GM23248 (cell line): ENCODE data around the gene PPM1H. TPM values are rescaled to one million over a fixed set of nuclear protein-coding genes. Genes with fewer than 3 reads are reported as not detected.
"Not testable (repeated sequence)": the region's sequence is repeated elsewhere in the genome, so short reads cannot be mapped to it uniquely, and the experiment has no call there.

Experiments used
- DNase-seq: peaks from one replicate; pipeline ENCODE4 v3.0.0-alpha.2; 2015
- H2AFZ ChIP-seq: fragments of 200-600 bp; sonication (generic); 2 replicates; pipeline ENCODE4 v1.6.1; 2016; ENCODE audit warnings: antibody characterized with exemption
- H3F3A ChIP-seq: fragments of 200-600 bp; sonication (generic); 2 replicates; pipeline ENCODE4 v1.6.1; 2016; ENCODE audit warnings: mild to moderate bottlenecking, antibody characterized with exemption, mixed run types; ENCODE audit not compliant: insufficient read depth
- H3K27ac ChIP-seq: fragments of 200-600 bp; sonication (generic); 2 replicates; pipeline ENCODE4 v1.5.1; 2016; ENCODE audit warnings: mild to moderate bottlenecking
- H3K27me3 ChIP-seq: fragments of 200-600 bp; sonication (generic); replicated peaks from 2 replicates; pipeline ENCODE4 v1.6.1; 2016; ENCODE audit warnings: mild to moderate bottlenecking; ENCODE audit not compliant: insufficient read depth
- H3K36me3 ChIP-seq: fragments of 200-600 bp; sonication (generic); 2 replicates; pipeline ENCODE4 v1.6.1; 2016; ENCODE audit warnings: low read depth, mild to moderate bottlenecking
- H3K4me1 ChIP-seq: fragments of 200-600 bp; sonication (generic); 2 replicates; pipeline ENCODE4 v1.6.1; 2016; ENCODE audit warnings: mild to moderate bottlenecking; ENCODE audit not compliant: insufficient read depth
- H3K4me2 ChIP-seq: fragments of 200-600 bp; sonication (generic); one replicate; pipeline ENCODE4 v1.6.1; 2016; ENCODE audit warnings: mild to moderate bottlenecking; ENCODE audit not compliant: unreplicated experiment
- H3K4me3 ChIP-seq: fragments of 200-600 bp; sonication (generic); 2 replicates; pipeline ENCODE4 v1.5.1; 2016; ENCODE audit warnings: mild to moderate bottlenecking
- H3K79me2 ChIP-seq: fragments of 200-600 bp; sonication (generic); 2 replicates; pipeline ENCODE4 v1.6.1; 2016; ENCODE audit warnings: mild to moderate bottlenecking; ENCODE audit not compliant: insufficient read depth
- H3K9ac ChIP-seq: fragments of 200-600 bp; sonication (generic); 2 replicates; pipeline ENCODE4 v1.6.1; 2016; ENCODE audit warnings: mild to moderate bottlenecking
- H3K9me2 ChIP-seq: fragments of 200-600 bp; sonication (generic); 2 replicates; pipeline ENCODE4 v1.6.1; 2016; ENCODE audit warnings: mixed run types, mild to moderate bottlenecking, moderate library complexity; ENCODE audit not compliant: insufficient read depth
- H3K9me3 ChIP-seq: fragments of 200-600 bp; sonication (generic); one replicate; pipeline ENCODE4 v1.6.1; 2017; ENCODE audit warnings: low read depth
- H4K20me1 ChIP-seq: fragments of 200-600 bp; sonication (generic); 2 replicates; pipeline ENCODE4 v1.6.0; 2016; ENCODE audit not compliant: insufficient read depth
- EZH2 ChIP-seq: fragments of 200-600 bp; sonication (generic); IDR thresholded peaks from 2 replicates; pipeline ENCODE4 v1.6.1; 2018; ENCODE audit warnings: antibody characterized with exemption, mild to moderate bottlenecking; ENCODE audit not compliant: insufficient read depth, poor library complexity, severe bottlenecking
- EZH2phosphoT487 ChIP-seq: fragments of 200-600 bp; sonication (generic); IDR thresholded peaks from 2 replicates; pipeline ENCODE4 v1.6.1; 2018; ENCODE audit warnings: antibody characterized with exemption, moderate library complexity, mild to moderate bottlenecking, low read depth; ENCODE audit not compliant: insufficient read depth
- WGBS, 2 experiments: methylation state at CpG; one replicate each; pipeline ENCODE4 v1.1.6; 2015 to 2017; ENCODE audit warnings: low lambda C conversion rate in 2 of 2, low coverage in 1 of 2; ENCODE audit errors: missing lambda C conversion rate in 2 of 2; 5-methylcytosine and 5-hydroxymethylcytosine counted together
- in situ Hi-C: fragments of 300-500 bp; cut with MboI; formaldehyde crosslinking; loops from 2 replicates; pipeline ENCODE4 v1.15.0; 2020
- polyA plus RNA-seq: library from polyadenylated mRNA; unstranded; fragments of >200 nt; fragmentation: Nextera tagmentation; extraction: Ambion mirVana; gene quantifications from 2 replicates; pipeline ENCODE4 v1.2.1, GENCODE V29; 2016
- total RNA-seq: library from RNA; depleted of rRNA; stranded (reverse); fragments of >200 nt; shearing (Covaris generic); gene quantifications from 2 replicates; pipeline ENCODE4 v1.2.3, GENCODE V29; 2014

Gene PPM1H
- total and polyA plus RNA-seq, 2 experiments from 2014 or later = 0.13 to 1.2 TPM

DNA sequence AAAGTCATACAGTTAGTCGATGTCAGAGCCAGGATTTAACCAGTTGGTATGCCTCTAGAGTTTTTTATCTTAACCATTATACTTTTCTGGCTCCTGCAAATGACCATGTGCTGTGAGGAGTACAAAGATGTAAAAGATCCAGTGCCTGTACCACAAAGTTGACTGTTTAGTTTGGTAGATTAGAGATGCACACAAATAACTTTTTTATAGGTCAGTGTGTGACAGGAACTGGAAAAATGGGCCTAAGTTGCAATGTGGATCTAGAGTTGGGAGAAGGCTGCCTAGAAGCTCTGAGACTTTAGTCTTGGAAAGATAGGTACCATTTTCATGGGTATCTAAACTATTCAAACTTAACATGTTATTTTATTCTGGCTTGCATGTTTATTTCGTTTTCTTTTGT, 32.8 kb upstream of the PPM1H start:
- H2AFZ ChIP-seq = no peak overlapping the region
- no peak overlapping the region for H3K9ac ChIP-seq
- H3K9me2 ChIP-seq = no peaks in the 10 kb centered on the region
- 6 to 14% methylated on average over 2 of the region's 2 CpGs for WGBS, 2 experiments
- in situ Hi-C loops = no loop called here
- peaks cover 6% of the 10 kb centered on the region; the same call in 1 of the 2 replicates for H3K27me3 ChIP-seq
- no peaks in the 10 kb centered on the region for H4K20me1 ChIP-seq
- no peaks in the 10 kb centered on the region for H3K9me3 ChIP-seq
- no peaks in the 10 kb centered on the region for H3F3A ChIP-seq
- no peaks in the 10 kb centered on the region for H3K79me2 ChIP-seq
- no peak overlapping the region for H3K27ac ChIP-seq
- no peak for TF ChIP-seq EZH2
- no peak for TF ChIP-seq EZH2phosphoT487
- no peaks in the 10 kb centered on the region for H3K36me3 ChIP-seq
- no peak for DNase-seq
- H3K4me2 ChIP-seq = no peak overlapping the region
- H3K4me3 ChIP-seq = no peak overlapping the region
- H3K4me1 ChIP-seq = no peaks in the 10 kb centered on the region

DNA sequence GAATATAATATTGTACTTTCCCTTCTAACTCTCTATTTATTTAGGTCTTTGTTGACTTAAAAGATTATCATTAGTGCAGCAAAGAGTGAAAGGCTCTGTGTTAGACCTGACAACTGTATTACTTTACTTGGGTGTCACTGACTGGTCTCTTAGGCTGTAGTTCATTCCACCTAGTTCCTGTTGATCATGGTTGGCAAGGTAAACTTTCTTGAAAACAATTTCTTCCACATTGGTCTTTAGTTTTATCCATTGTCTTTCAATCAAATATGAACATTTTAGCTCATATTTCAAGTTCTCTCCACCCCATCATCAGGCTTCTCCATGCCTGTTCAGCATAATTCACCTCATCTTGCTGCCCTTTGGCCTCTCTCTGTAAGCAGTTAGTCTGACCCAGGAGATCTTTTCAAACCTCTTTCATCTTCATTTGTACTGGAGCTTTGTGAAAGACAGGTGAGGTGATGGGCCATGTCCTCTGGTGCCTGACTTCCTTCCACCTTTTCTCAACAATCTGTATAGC, 32.1 kb upstream of the PPM1H start:
- no peaks in the 10 kb centered on the region for H3K4me1 ChIP-seq
- H3K79me2 ChIP-seq = no peaks in the 10 kb centered on the region
- TF ChIP-seq EZH2phosphoT487 = no peak
- no peak for TF ChIP-seq EZH2
- H2AFZ ChIP-seq = no peak overlapping the region
- H3K4me3 ChIP-seq = no peak overlapping the region
- no peaks in the 10 kb centered on the region for H4K20me1 ChIP-seq
- no peak overlapping the region for H3K9ac ChIP-seq
- H3K4me2 ChIP-seq = no peak overlapping the region
- H3F3A ChIP-seq = no peaks in the 10 kb centered on the region
- in situ Hi-C loops = no loop called here
- peaks cover 6% of the 10 kb centered on the region; the same call in 1 of the 2 replicates for H3K27me3 ChIP-seq
- no peaks in the 10 kb centered on the region for H3K9me2 ChIP-seq
- H3K36me3 ChIP-seq = no peaks in the 10 kb centered on the region
- no peaks in the 10 kb centered on the region for H3K9me3 ChIP-seq
- no peak overlapping the region for H3K27ac ChIP-seq
- DNase-seq = no peak

DNA sequence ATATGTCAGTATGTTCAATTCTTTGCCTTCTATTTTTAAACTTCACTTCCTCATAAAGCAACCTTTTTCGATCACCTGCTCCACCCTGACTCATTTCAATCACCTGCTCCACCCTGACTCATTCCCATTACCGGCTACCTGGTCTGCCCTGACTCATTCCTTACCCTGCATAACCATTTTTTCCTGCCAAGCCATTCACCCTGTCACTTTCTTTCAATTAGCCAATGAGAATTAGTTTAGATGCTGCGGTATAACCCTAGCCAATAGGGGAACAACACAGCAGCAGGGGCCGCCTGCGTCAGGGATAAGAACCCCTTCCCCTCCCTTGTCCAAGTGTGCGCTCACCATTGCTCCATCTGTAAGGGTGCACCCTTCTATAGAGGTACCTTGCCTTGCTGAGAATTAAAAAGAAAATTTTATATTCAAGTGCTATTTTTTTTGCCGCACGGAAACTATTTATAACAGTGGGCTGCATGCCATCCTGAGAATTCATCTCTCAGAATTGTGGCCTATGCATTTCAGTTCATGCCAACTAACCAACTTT, 31.6 kb upstream of the PPM1H start:
- DNase-seq, H3K27me3 ChIP-seq, H3K36me3 ChIP-seq, H4K20me1 ChIP-seq, H3F3A ChIP-seq, H3K9me3 ChIP-seq, H3K9me2 ChIP-seq, H3K4me1 ChIP-seq, in situ Hi-C loops, H3K79me2 ChIP-seq, H3K4me3 ChIP-seq, H3K9ac ChIP-seq, H2AFZ ChIP-seq, H3K27ac ChIP-seq, H3K4me2 ChIP-seq: not testable (repeated sequence)
- WGBS, 2 experiments = 76 to 80% methylated on average over 8 of the region's 8 CpGs

DNA sequence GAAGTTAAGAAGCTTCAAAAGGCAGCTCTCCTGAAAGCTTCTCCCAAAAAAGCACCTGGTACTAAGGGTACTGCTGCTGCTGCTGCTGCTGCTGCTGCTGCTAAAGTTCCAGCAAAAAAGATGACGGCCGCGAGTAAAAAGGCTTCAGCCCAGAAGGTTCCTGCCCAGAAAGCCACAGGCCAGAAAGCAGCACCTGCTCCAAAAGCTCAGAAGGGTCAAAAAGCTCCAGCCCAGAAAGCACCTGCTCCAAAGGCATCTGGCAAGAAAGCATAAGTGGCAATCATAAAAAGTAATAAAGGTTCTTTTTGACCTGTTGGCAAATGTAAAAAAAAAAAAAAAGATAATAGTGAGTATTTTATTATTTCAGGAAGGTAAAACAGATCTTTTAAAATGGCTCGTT, 30.8 kb upstream of the PPM1H start:
- H3K79me2 ChIP-seq, H3K4me2 ChIP-seq, H3K36me3 ChIP-seq, H3F3A ChIP-seq, H3K9me2 ChIP-seq, H4K20me1 ChIP-seq, H3K27me3 ChIP-seq, H3K9ac ChIP-seq, in situ Hi-C loops, H3K4me1 ChIP-seq, DNase-seq, H3K9me3 ChIP-seq, H3K27ac ChIP-seq, H2AFZ ChIP-seq, H3K4me3 ChIP-seq: not testable (repeated sequence)
- WGBS, 2 experiments = 54 to 56% methylated on average over 4 of the region's 4 CpGs

DNA sequence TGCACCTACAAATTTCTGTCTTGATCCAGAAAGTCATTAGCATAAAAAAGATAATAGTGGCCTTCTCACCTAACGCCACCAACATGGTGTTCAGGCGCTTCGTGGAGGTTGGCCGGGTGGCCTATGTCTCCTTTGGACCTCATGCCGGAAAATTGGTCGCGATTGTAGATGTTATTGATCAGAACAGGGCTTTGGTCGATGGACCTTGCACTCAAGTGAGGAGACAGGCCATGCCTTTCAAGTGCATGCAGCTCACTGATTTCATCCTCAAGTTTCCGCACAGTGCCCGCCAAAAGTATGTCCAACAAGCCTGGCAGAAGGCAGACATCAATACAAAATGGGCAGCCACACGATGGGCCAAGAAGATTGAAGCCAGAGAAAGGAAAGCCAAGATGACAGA, 30.3 kb upstream of the PPM1H start:
- H3K4me2 ChIP-seq, in situ Hi-C loops, H3K4me3 ChIP-seq, H3K4me1 ChIP-seq, H3K79me2 ChIP-seq, H3K36me3 ChIP-seq, H4K20me1 ChIP-seq, H3K27me3 ChIP-seq, H3K9ac ChIP-seq, H3F3A ChIP-seq, H2AFZ ChIP-seq, DNase-seq, H3K9me3 ChIP-seq, H3K9me2 ChIP-seq, H3K27ac ChIP-seq: not testable (repeated sequence)
- 43 to 50% methylated on average over 11 of the region's 11 CpGs for WGBS, 2 experiments
